HUES64 (cell line): Measurements from ENCODE around the gene ZPR1.
"Not testable (repeated sequence)": the region's sequence is repeated elsewhere in the genome, so short reads cannot be mapped to it uniquely, and the experiment has no call there.

ENCODE experiments used
- H3K27ac ChIP-seq: 2 replicates; pipeline ENCODE4 v1.7.0; 2013; ENCODE audit warnings: low read depth, low read length, inconsistent platforms
- H3K27me3 ChIP-seq: 2 replicates; pipeline ENCODE4 v1.6.1; 2013; ENCODE audit warnings: mild to moderate bottlenecking, low read length; ENCODE audit not compliant: insufficient read depth
- H3K36me3 ChIP-seq: 2 replicates; pipeline ENCODE4 v1.6.1; 2013; ENCODE audit warnings: mild to moderate bottlenecking, low read length; ENCODE audit not compliant: insufficient read depth
- H3K4me1 ChIP-seq: 2 replicates; pipeline ENCODE4 v1.6.1; 2013; ENCODE audit warnings: mild to moderate bottlenecking, low read length, moderate library complexity; ENCODE audit not compliant: insufficient read depth
- H3K4me3 ChIP-seq: 2 replicates; pipeline ENCODE4 v1.5.1; 2013; ENCODE audit warnings: mild to moderate bottlenecking, low read length, moderate library complexity
- H3K9ac ChIP-seq: 2 replicates; pipeline ENCODE4 v1.6.1; 2013; ENCODE audit warnings: mild to moderate bottlenecking, low read depth, low read length
- H3K9me3 ChIP-seq: 2 replicates; pipeline ENCODE4 v1.6.1; 2013; ENCODE audit warnings: low read depth, low read length; ENCODE audit not compliant: insufficient read depth
- WGBS: fragments of 150-250, 120-280 bp; methylation state at CpG from one replicate; pipeline ENCODE4 v1.1.7; 2013; ENCODE audit warnings: missing lambda C conversion rate; 5-methylcytosine and 5-hydroxymethylcytosine counted together

The ZPR1 gene

DNA sequence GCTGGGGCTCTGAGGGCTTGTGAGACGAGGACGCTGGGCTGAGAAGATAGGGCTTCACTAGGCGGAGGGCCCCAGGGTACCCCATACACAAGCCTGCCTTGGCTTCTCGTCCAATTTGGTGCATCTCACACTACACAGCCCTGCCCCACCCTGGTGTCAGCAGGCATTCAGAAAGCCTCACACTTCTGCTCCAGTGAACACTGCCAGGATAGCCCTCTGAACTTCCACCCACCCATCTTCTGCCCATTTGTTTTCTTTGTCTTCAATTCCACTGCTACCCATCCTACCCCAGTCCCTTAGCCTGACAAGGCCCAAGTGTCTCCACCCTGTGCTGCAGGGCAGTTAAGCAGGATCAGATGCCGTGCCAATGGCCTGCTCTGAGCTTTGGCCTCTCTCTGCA, 13.2 kb downstream of the ZPR1 start:
- peaks cover 18% of the 10 kb centered on the region for H3K4me1 ChIP-seq
- H3K9ac ChIP-seq, result no peak overlapping the region
- peaks cover 43% of the 10 kb centered on the region for H3K36me3 ChIP-seq
- no peak overlapping the region for H3K4me3 ChIP-seq
- no peaks in the 10 kb centered on the region for H3K9me3 ChIP-seq
- no peak overlapping the region for H3K27ac ChIP-seq
- WGBS, result 90% methylated on average over 5 of the region's 5 CpGs
- no peaks in the 10 kb centered on the region for H3K27me3 ChIP-seq

DNA sequence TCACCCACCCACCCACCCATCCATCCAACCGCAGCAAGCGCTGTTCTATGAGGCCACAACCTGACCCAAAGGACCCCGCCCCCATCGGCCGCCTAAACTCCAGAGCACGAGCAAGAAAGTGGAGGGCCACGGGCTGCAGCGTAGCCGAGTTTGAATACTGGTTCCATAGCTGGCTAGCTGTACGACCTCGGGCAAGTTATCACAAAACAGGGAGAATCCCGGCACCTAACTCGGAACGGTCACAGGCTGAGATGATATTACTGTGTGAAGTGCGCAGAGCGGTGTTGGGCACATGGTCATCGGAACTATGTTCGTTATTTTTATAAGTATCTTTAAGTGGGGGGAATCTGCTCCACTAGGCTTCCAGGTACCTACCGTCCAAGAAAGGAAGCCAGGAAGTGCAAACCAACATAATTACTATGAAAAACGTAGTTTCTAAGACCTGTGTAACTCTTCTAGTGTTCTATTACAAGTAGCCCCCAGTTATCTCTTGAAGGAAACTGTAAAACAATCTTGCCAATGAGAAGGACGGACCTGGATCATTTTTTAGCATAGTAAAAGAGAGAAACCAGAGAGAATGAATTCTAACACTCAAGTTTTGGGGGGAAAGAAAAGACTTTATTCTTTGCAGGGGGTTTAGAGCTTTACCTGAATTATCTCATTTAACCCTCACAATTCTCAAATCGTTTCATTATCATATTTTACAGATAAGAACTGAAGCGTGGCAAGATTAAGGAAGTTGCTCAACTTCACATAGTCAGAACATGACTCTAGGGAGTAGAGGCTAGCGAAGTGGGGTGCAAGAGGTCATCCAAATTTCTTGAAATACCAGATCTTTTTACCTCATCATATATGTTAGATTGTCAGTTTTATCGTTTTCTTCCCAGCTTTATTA, 14.4 kb downstream of the ZPR1 start:
- Histone ChIP-seq H3K27ac (peak overlapping the region; percentile 79; the same call in 1 of the 2 replicates), H3K27me3 (no peaks in the 10 kb centered on the region), H3K9ac (peak overlapping the region; percentile 79), H3K4me3 (peak overlapping the region; percentile 97), H3K9me3 (no peaks in the 10 kb centered on the region), H3K4me1 (peaks cover 18% of the 10 kb centered on the region), H3K36me3 (peaks cover 42% of the 10 kb centered on the region)
- WGBS, result 7% methylated on average over 21 of the region's 25 CpGs

DNA sequence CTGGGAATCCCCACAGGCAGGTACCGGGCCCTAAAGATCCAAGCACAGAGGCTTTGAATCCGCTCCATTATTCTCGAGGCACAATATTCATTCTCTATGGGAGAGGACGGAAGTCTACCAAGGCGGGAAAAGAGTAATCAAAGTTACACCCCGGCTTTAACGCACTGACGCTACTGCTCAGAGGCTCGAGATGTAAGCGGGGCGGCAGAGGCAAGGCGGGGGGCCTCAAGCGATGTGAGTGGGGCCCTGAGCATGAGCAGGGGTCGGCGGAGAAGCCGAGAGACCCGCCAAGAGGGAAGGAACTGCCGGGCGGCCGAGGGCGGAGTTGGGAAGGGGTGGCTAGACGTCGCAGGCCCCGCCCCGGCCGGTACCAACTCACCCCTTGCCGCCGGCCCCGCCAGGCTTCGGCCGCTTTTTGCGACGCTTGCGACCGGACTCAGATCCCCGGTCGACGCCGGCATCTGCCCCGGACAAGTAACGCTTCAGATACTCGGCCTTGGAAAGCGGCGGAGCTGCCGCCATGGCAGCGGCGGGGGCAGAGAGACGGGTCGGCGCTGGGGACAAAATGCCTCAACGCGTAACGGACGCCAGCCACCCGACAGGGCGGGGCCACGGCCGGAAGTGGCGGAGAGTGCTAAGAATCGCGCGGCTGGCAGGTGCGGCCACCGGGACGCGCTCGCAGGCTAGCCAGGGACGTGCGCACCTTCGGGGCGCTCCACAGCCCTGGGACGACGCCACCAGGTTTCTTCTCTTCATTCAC, 15.2 kb downstream of the ZPR1 start, which contains the start of gene BUD13:
TSS of gene BUD13 (minus strand) at position 545 of the 760 bp plus-strand sequence. CDS start at position 522, 23 bp downstream.
- H3K4me1 ChIP-seq, result peaks cover 18% of the 10 kb centered on the region
- peak within 1 kb of the TSS; percentile 98 for H3K27ac ChIP-seq
- peaks cover 41% of the 10 kb centered on the region for H3K36me3 ChIP-seq
- peak within 1 kb of the TSS; percentile 93 for H3K9ac ChIP-seq
- peak within 1 kb of the TSS; percentile 97 for H3K4me3 ChIP-seq
- H3K27me3 ChIP-seq, result no peaks in the 10 kb centered on the region
- no peaks in the 10 kb centered on the region for H3K9me3 ChIP-seq
- WGBS, result under 1% methylated on average over 73 of the region's 73 CpGs

DNA sequence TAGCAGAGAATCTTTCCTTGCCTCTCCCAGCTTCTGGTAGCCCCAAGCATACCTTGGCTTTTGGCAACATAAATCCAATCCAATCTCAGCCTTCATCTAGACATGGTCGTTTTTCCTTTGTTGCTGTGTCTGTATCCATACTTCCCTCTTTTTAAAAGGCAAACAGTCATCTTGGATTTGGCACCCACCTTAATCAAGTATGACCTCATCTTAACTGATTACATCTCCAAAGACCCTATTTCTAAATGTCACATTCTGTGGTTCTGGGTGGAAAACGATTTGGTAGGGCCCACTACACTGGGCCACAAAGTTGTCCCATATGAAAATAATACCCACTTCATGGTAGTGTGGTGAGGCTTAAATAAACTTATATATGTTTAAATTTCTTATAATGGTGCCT, 15.9 kb downstream of the ZPR1 start:
- Histone ChIP-seq H3K27me3 (no peaks in the 10 kb centered on the region), H3K4me1 (peaks cover 18% of the 10 kb centered on the region), H3K36me3 (peaks cover 37% of the 10 kb centered on the region), H3K9me3 (no peaks in the 10 kb centered on the region), H3K4me3 (peak overlapping the region; percentile 97), H3K27ac (peak overlapping the region; percentile 98), H3K9ac (peak overlapping the region; percentile 93)
- WGBS, result 37% methylated on average over 1 of the region's 2 CpGs

GRCh38 chr11:116762132-116762531, 25.7 kb downstream of the ZPR1 start:
- WGBS, result 87% methylated on average over 2 of the region's 2 CpGs
- no peak overlapping the region for H3K27ac ChIP-seq
- H3K4me3 ChIP-seq, result no peak overlapping the region
- no peaks in the 10 kb centered on the region for H3K9me3 ChIP-seq
- peaks cover 93% of the 10 kb centered on the region for H3K36me3 ChIP-seq
- H3K9ac ChIP-seq, result no peak overlapping the region
- no peaks in the 10 kb centered on the region for H3K4me1 ChIP-seq
- H3K27me3 ChIP-seq, result no peaks in the 10 kb centered on the region

- not testable (repeated sequence) for H3K4me3 ChIP-seq, H3K27ac ChIP-seq, H3K9ac ChIP-seq, H3K27me3 ChIP-seq, H3K9me3 ChIP-seq, H3K4me1 ChIP-seq
- peaks cover 94% of the 10 kb centered on the region for H3K36me3 ChIP-seq
- WGBS, result 97% methylated on average over 8 of the region's 8 CpGs
Measured at GRCh38 chr11:116756044-116756443, 31.8 kb downstream of the ZPR1 start.

GRCh38 chr11:116750070-116750718, 37.6 kb downstream of the ZPR1 start:
- Histone ChIP-seq H3K27me3 (no peaks in the 10 kb centered on the region), H3K9me3 (no peaks in the 10 kb centered on the region), H3K4me3 (no peak overlapping the region), H3K36me3 (peaks cover 93% of the 10 kb centered on the region), H3K4me1 (no peaks in the 10 kb centered on the region), H3K9ac (no peak overlapping the region), H3K27ac (no peak overlapping the region)
- WGBS, result 93% methylated on average over 2 of the region's 2 CpGs

DNA sequence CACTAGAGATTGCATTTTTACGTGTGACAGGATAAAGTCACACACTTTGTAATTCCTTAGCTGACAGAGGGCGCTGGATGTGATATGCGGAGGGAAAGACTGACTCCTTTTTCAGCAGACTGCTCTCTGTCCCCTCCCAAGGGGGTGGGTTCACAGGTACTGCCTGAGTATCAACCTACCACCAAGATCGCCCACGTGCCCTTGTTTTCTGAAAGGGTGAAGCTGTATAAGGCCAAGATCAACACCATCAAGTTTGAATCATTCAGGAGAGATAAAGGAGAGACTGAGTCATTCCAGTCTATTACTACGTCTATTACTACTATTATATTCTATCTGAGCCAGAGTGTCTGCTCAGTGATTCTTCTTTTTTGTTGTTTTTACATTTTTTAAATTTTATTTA, 45.7 kb downstream of the ZPR1 start:
- Histone ChIP-seq H3K4me1 (peaks cover 11% of the 10 kb centered on the region), H3K4me3 (no peak overlapping the region), H3K9ac (no peak overlapping the region), H3K27ac (no peak overlapping the region), H3K27me3 (no peaks in the 10 kb centered on the region), H3K36me3 (peaks cover 17% of the 10 kb centered on the region), H3K9me3 (no peaks in the 10 kb centered on the region)
- WGBS, result 74% methylated on average over 6 of the region's 6 CpGs

DNA sequence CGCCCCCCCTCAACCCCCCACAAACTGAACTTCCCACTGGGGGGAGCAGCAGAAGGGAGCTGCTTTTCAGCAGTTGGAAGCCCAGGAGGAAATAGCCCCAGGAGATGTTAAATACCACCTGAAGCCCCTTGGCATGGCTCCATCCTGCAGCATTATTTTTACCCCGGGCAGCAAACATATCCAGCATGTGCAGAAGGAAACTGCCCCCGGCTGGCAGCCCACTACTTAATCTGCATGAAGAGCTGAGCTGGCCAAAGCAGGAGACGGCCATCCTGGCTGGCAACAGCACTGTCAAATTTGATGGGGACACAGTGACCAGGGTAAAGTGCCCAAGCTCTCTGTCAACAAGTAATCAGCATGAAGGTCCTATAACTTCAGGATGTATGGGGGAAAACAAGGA, 47.1 kb downstream of the ZPR1 start:
- Histone ChIP-seq H3K4me3 (no peak overlapping the region), H3K9me3 (no peaks in the 10 kb centered on the region), H3K36me3 (peaks cover 4% of the 10 kb centered on the region; the same call in 1 of the 2 replicates), H3K27me3 (no peaks in the 10 kb centered on the region), H3K27ac (no peak overlapping the region), H3K9ac (no peak overlapping the region), H3K4me1 (peaks cover 11% of the 10 kb centered on the region)
- WGBS, result 87% methylated on average over 3 of the region's 4 CpGs

DNA sequence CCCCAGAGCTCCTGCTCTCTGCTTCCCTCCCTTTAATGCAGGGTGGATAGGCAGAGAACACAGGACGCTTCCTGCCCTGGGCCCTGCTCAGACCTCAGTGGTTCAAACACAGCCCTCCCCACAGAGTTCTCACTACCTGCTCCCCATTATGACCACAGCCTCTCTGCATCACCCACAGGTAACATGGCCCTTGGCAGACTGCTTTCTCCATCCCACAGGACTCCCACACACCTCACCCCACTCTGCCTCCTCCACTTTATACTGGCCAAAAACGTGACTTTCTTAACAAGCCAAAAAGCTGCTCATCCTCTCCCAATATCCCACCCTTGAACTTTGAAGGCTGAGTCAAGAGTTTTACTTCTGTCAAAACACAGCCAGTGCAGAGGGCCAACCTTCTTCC, 48.8 kb downstream of the ZPR1 start:
- H3K27ac ChIP-seq, result no peak overlapping the region
- no peaks in the 10 kb centered on the region for H3K36me3 ChIP-seq
- peaks cover 11% of the 10 kb centered on the region for H3K4me1 ChIP-seq
- no peak overlapping the region for H3K4me3 ChIP-seq
- no peaks in the 10 kb centered on the region for H3K27me3 ChIP-seq
- H3K9me3 ChIP-seq, result no peaks in the 10 kb centered on the region
- WGBS, result 86% methylated on average over 2 of the region's 2 CpGs
- H3K9ac ChIP-seq, result no peak overlapping the region

- peaks cover 14% of the 10 kb centered on the region for H3K4me1 ChIP-seq
- H3K9ac ChIP-seq, result no peak overlapping the region
- no peaks in the 10 kb centered on the region for H3K9me3 ChIP-seq
- H3K36me3 ChIP-seq, result no peaks in the 10 kb centered on the region
- WGBS, result 91% methylated on average over 2 of the region's 3 CpGs
- H3K27ac ChIP-seq, result no peak overlapping the region
- H3K4me3 ChIP-seq, result no peak overlapping the region
- no peaks in the 10 kb centered on the region for H3K27me3 ChIP-seq
Measured at GRCh38 chr11:116736763-116737162, 51.1 kb downstream of the ZPR1 start.
